ENCODE data around the gene CFAP73.

The CFAP73 gene

DNA sequence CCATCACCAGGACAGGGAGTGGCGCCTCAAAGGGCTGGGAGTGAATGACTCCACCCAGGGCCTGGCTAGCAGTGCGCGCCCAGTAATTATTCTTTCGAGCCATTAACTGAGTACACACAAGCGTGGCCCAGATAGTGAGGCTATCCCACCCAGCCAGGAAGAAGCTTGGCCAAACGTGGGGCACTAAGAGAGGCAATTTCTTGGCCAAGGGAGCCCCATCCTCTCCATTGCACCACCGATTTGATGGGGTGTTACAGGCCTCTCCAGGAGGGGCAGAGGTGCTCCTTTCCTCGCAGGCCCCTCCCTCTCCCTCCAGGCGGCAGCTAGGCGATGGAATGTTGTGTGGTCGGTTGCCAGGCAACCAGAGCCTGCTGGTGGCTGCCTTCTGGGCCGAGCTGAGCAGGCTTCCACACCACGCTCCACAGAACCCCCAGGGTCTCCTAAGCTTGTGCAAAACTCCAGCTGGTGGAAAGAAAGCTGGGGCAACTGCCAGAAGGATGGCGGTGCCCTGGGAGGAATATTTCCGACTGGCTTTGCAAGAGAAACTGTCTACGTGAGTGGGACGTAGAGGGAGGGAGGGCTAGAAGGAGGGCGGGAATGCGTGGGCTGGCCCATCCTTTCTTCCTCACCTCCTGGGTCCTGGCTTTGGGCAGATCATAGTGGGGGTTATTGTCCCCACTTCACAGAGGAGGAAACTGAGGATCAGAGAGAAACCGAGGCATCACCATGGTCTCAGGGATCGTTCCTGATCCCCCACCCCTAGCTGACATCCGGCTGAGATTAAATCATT is at the start of gene CFAP73:
Gene CFAP73, plus strand, starts transcription at position 364 of the 790 bp plus-strand sequence. Its CDS starts 134 bp downstream, at position 498.
- H3K4me1 ChIP-seq (ENCODE audit: insufficient read depth, low read length), result peaks cover 13% of the 10 kb centered on the region; the same call in 1 of the 2 replicates

GRCh38 chr12:113099764-113100163 is 49.8 kb upstream of the CFAP73 start:
- Histone ChIP-seq H3K9ac (ENCODE audit: low read depth, low read length) (no peak overlapping the region), H3K36me3 (ENCODE audit: insufficient read depth, low read length) (no peaks in the 10 kb centered on the region), H3K9me3 (ENCODE audit: control insufficient read depth, insufficient read depth, low read length) (no peaks in the 10 kb centered on the region), H3K4me1 (ENCODE audit: insufficient read depth, low read length) (peaks cover 4% of the 10 kb centered on the region; the same call in 1 of the 2 replicates)

More for the DNA sequence above, at the start of gene CFAP73:
- peak within 1 kb of the TSS; percentile 17; the same call in 1 of the 2 replicates for H3K9ac ChIP-seq (ENCODE audit: low read depth, low read length)
- no peaks in the 10 kb centered on the region for H3K36me3 ChIP-seq (ENCODE audit: insufficient read depth, low read length)
- no peaks in the 10 kb centered on the region for H3K9me3 ChIP-seq (ENCODE audit: control insufficient read depth, insufficient read depth, low read length)

GRCh38 chr12:113101751-113102150 is 47.8 kb upstream of the CFAP73 start:
- no peak overlapping the region for H3K9ac ChIP-seq (ENCODE audit: low read depth, low read length)
- peaks cover 4% of the 10 kb centered on the region; the same call in 1 of the 2 replicates for H3K4me1 ChIP-seq (ENCODE audit: insufficient read depth, low read length)
- no peaks in the 10 kb centered on the region for H3K36me3 ChIP-seq (ENCODE audit: insufficient read depth, low read length)
- H3K9me3 ChIP-seq (ENCODE audit: control insufficient read depth, insufficient read depth, low read length), result no peaks in the 10 kb centered on the region

DNA sequence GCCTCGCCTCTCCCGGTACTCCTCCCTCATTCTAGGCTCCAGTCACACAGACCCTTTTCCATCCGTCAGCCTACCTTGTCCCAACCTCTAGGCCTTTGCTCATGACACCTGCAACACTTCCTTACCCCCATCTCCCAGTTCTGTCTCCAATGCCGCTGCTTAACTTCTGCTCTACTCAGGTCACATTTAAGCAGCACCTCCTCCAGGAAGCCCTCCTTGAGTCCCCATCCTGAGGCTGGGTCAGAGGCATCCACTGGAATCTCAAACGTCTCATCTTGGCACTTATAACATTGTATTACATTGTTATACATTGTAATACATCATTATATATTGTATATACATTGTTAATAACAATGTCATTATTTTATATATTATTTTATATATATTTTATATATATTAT is 46.7 kb upstream of the CFAP73 start:
- peaks cover 4% of the 10 kb centered on the region; the same call in 1 of the 2 replicates for H3K4me1 ChIP-seq (ENCODE audit: insufficient read depth, low read length)
- no peaks in the 10 kb centered on the region for H3K9me3 ChIP-seq (ENCODE audit: control insufficient read depth, insufficient read depth, low read length)
- no peak overlapping the region for H3K9ac ChIP-seq (ENCODE audit: low read depth, low read length)
- H3K36me3 ChIP-seq (ENCODE audit: insufficient read depth, low read length), result no peaks in the 10 kb centered on the region

GRCh38 chr12:113103756-113104450 is 45.6 kb upstream of the CFAP73 start:
- H3K9ac ChIP-seq (ENCODE audit: low read depth, low read length), result peak overlapping the region; percentile 55; the same call in 1 of the 2 replicates
- H3K9me3 ChIP-seq (ENCODE audit: control insufficient read depth, insufficient read depth, low read length), result no peaks in the 10 kb centered on the region
- H3K36me3 ChIP-seq (ENCODE audit: insufficient read depth, low read length), result no peaks in the 10 kb centered on the region
- H3K4me1 ChIP-seq (ENCODE audit: insufficient read depth, low read length), result no peaks in the 10 kb centered on the region; the same call in 1 of the 2 replicates

- Histone ChIP-seq H3K9ac (ENCODE audit: low read depth, low read length) (no peak overlapping the region), H3K4me1 (ENCODE audit: insufficient read depth, low read length) (no peaks in the 10 kb centered on the region; the same call in 1 of the 2 replicates), H3K9me3 (ENCODE audit: control insufficient read depth, insufficient read depth, low read length) (no peaks in the 10 kb centered on the region), H3K36me3 (ENCODE audit: insufficient read depth, low read length) (no peaks in the 10 kb centered on the region)
Observed at GRCh38 chr12:113104953-113105510, 44.5 kb upstream of the CFAP73 start.

GRCh38 chr12:113105606-113106271 is 43.8 kb upstream of the CFAP73 start:
- no peaks in the 10 kb centered on the region; the same call in 1 of the 2 replicates for H3K4me1 ChIP-seq (ENCODE audit: insufficient read depth, low read length)
- no peak overlapping the region for H3K9ac ChIP-seq (ENCODE audit: low read depth, low read length)
- H3K36me3 ChIP-seq (ENCODE audit: insufficient read depth, low read length), result no peaks in the 10 kb centered on the region

DNA sequence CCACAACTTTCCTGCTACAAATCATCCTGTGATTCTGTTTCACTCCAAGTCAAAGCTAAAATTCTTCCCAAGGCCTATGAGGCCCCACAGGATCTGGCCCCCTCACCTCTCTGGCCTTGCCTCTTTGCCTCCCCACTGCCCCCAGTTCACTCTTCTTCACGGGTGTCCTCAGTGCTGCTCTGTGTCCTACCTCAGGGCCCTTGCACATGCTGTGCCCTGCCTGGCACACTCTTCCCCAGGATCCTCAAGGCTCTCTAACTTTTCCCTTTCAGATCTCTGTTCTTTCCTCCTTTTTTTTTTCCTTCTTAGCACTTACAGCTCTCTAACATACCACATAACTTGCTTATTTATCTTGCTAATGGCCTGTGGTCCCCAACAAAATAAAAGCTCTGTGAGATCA is 43.2 kb upstream of the CFAP73 start:
- H3K9ac ChIP-seq (ENCODE audit: low read depth, low read length), result no peak overlapping the region
- no peaks in the 10 kb centered on the region; the same call in 1 of the 2 replicates for H3K4me1 ChIP-seq (ENCODE audit: insufficient read depth, low read length)
- no peaks in the 10 kb centered on the region for H3K36me3 ChIP-seq (ENCODE audit: insufficient read depth, low read length)
- no peaks in the 10 kb centered on the region for H3K9me3 ChIP-seq (ENCODE audit: control insufficient read depth, insufficient read depth, low read length)

More at GRCh38 chr12:113105606-113106271, 43.8 kb upstream of the CFAP73 start:
- no peaks in the 10 kb centered on the region for H3K9me3 ChIP-seq (ENCODE audit: control insufficient read depth, insufficient read depth, low read length)

DNA sequence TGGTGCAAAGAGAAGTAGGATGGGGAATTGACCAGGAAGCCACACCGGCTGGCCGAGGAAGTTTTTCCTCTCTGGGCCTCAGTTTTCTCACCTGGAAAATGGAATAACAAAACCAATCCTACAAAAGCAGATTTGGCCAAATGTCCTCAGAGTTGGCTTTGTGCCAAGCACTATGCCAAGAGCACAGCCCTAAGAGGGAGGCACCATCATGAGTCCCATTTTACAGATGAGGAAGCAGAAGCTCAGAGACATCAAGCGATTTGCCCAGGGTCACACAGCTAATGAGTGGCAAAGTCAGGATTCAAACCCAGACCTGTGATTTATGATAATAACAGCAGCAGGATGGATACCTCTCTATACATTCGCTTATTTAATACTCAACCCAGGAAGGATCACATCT is 41.2 kb upstream of the CFAP73 start:
- peaks cover 7% of the 10 kb centered on the region; the same call in 1 of the 2 replicates for H3K4me1 ChIP-seq (ENCODE audit: insufficient read depth, low read length)
- H3K9ac ChIP-seq (ENCODE audit: low read depth, low read length), result no peak overlapping the region
- no peaks in the 10 kb centered on the region for H3K36me3 ChIP-seq (ENCODE audit: insufficient read depth, low read length)
- no peaks in the 10 kb centered on the region for H3K9me3 ChIP-seq (ENCODE audit: control insufficient read depth, insufficient read depth, low read length)

DNA sequence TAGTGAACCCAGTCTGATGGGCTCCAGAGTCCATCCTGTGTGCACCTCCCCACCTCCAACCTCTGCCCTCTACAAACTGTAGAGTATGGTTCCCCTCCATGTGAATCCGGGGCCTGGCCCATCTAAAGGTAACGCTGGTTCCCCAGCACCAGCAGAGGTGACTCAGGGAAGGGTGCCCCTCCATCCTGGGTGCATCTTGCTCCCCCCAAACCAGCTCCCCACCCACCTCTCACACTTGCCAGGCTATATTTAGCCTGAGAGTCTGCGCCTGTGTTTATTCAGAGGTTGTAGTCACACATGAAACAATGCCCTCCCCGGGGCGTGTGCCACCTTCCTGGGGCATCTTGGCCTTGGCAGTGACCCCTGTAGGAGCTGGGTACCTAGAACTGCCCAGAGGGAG is 40.2 kb upstream of the CFAP73 start:
- Histone ChIP-seq H3K4me1 (ENCODE audit: insufficient read depth, low read length) (peaks cover 7% of the 10 kb centered on the region; the same call in 1 of the 2 replicates), H3K36me3 (ENCODE audit: insufficient read depth, low read length) (no peaks in the 10 kb centered on the region), H3K9me3 (ENCODE audit: control insufficient read depth, insufficient read depth, low read length) (no peaks in the 10 kb centered on the region), H3K9ac (ENCODE audit: low read depth, low read length) (no peak overlapping the region)

DNA sequence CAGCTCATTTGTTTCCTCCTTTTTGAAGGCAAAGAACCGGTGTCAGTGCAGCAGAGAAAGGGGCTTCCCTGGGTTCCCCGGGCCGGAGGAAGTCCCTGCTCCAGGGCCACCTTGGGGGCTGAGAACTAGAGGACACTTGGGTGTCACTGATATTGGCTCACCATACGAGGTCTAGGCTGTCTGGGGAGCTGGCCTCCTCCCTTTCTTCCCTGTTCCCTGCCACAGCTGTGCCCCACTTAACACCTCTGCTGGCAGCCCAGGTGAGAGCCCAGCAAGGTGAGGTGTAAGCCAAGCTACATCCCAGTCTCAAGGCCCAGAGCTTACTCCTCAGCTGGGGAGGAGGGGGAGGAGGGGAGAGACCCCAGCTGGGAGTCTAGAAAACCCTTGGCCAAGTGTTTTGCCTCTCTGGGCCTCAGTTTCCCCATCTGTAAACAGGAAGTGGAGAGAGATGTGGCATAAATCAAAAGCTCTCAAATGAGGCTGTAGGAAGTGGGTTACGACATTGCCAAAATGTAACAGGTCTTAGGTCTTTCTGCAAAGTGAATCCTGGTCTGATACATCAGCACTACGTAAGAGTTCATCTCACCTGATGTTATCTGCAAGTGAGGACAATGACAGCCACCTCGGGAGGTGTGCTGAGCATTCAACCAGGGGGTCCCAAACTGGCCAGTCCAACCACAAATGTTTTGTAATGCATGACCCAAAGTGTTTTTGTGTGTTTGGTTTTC is 39.5 kb upstream of the CFAP73 start:
- Histone ChIP-seq H3K9ac (ENCODE audit: low read depth, low read length) (no peak overlapping the region), H3K9me3 (ENCODE audit: control insufficient read depth, insufficient read depth, low read length) (no peaks in the 10 kb centered on the region), H3K36me3 (ENCODE audit: insufficient read depth, low read length) (peaks cover 1% of the 10 kb centered on the region; the same call in 1 of the 2 replicates), H3K4me1 (ENCODE audit: insufficient read depth, low read length) (peaks cover 7% of the 10 kb centered on the region; the same call in 1 of the 2 replicates)

GRCh38 chr12:113111247-113111646 is 38.3 kb upstream of the CFAP73 start:
- Histone ChIP-seq H3K36me3 (ENCODE audit: insufficient read depth, low read length) (peaks cover 4% of the 10 kb centered on the region; the same call in 1 of the 2 replicates), H3K9me3 (ENCODE audit: control insufficient read depth, insufficient read depth, low read length) (no peaks in the 10 kb centered on the region), H3K9ac (ENCODE audit: low read depth, low read length) (no peak overlapping the region)

DNA sequence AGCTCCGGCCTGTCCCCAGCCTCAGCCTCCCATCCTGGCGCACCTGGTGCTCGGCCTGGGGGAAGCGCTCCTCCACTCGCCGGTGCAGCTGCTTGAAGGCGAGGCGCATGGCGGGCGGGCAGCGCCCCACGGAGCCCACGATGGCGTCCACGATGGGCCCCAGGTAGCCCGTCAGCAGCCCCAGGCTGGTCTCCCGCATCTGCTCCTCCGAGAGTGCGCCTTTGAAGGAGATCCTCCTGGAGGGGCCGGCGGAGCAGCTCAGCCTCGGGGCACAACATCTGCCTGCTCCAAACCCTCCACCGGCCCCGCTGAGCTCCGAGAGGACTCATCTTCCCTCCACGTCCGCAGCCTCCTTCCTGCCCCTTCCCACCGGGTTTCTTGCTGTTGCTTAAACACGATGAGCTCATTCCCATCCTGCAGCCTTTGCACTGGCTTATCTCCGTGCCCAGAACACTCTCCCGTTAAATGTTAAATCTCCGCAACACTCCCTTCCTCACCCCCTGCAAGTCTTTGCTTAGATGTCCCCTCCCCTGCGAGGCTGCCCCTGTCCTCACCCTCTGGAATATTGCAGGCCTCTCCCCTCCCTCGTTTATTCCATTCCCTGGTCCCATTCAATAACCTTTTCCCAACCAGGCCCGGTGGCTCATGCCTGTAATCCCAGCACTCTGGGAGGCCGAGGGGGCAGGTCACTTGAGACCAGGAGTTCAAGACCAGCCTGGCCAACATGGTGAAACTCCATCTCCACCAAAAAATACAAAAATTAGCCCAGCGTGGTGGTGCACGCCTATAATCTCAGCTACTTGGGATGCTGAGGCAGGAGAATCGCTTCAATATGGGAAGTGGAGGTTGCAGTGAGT is 37.3 kb upstream of the CFAP73 start:
- Histone ChIP-seq H3K36me3 (ENCODE audit: insufficient read depth, low read length) (peaks cover 4% of the 10 kb centered on the region; the same call in 1 of the 2 replicates), H3K9ac (ENCODE audit: low read depth, low read length) (no peak overlapping the region), H3K9me3 (ENCODE audit: control insufficient read depth, insufficient read depth, low read length) (no peaks in the 10 kb centered on the region), H3K4me1 (ENCODE audit: insufficient read depth, low read length) (peaks cover 7% of the 10 kb centered on the region; the same call in 1 of the 2 replicates)

More at GRCh38 chr12:113111247-113111646, 38.3 kb upstream of the CFAP73 start:
- H3K4me1 ChIP-seq (ENCODE audit: insufficient read depth, low read length), result peaks cover 7% of the 10 kb centered on the region; the same call in 1 of the 2 replicates
